Stimulated activated naive CD8-positive, alpha-beta T cell treated with anti-CD3 and anti-CD28 coated beads, Interleukin-15, Interleukin-2, amounts not matched to agents 100 ng/mL and 50 ng/mL, for 24 hours (primary cell): ENCODE data around the gene NFATC3.
"Not testable (repeated sequence)": the region's sequence is repeated elsewhere in the genome, so short reads cannot be mapped to it uniquely, and the experiment has no call there.

Experiments
- H3K27ac Mint-ChIP-seq: one replicate; pipeline ENCODE4 v1.8.0; 2021; ENCODE audit warnings: mild to moderate bottlenecking, mixed read lengths
- H3K27me3 Mint-ChIP-seq: one replicate; pipeline ENCODE4 v1.8.0; 2021; ENCODE audit warnings: mixed read lengths
- H3K36me3 Mint-ChIP-seq: one replicate; pipeline ENCODE4 v1.8.0; 2021; ENCODE audit warnings: low read depth, mixed read lengths
- H3K4me1 Mint-ChIP-seq: one replicate; pipeline ENCODE4 v1.8.0; 2021; ENCODE audit warnings: low read depth, mixed read lengths
- H3K4me3 Mint-ChIP-seq: one replicate; pipeline ENCODE4 v1.8.0; 2021; ENCODE audit warnings: mild to moderate bottlenecking, mixed read lengths
- H3K9me3 Mint-ChIP-seq: one replicate; pipeline ENCODE4 v1.8.0; 2021; ENCODE audit warnings: mixed read lengths

NFATC3 gene

GRCh38 chr16:68113765-68114240 is 28.6 kb downstream of the NFATC3 start:
- H3K27ac Mint-ChIP-seq = peak overlapping the region; percentile 40
- H3K4me3 Mint-ChIP-seq = no peak overlapping the region
- peaks cover 95% of the 10 kb centered on the region for H3K4me1 Mint-ChIP-seq
- peaks cover 10% of the 10 kb centered on the region for H3K9me3 Mint-ChIP-seq
- no peaks in the 10 kb centered on the region for H3K27me3 Mint-ChIP-seq
- H3K36me3 Mint-ChIP-seq = peaks cover 46% of the 10 kb centered on the region

DNA sequence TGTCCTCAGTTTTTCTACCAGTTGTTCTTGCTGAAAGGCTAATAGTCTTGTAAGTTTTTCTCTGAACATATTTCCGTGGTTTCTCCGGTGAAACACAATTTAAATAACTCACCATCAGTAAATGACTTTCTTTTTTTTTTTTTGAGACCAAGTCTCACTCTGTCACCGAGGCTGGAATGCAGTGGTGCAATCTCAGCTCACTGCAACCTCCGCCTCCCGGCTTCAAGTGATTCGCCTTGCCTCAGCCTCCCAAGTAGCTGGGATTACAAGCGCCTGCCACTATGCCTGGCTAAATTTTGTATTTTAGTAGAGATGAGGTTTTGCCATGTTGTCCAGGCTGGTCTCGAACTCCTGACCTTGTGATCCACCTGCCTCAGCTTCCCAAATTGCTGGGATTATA is 29.8 kb downstream of the NFATC3 start:
- not testable (repeated sequence) for H3K27ac Mint-ChIP-seq
- peaks cover 95% of the 10 kb centered on the region for H3K4me1 Mint-ChIP-seq

GRCh38 chr16:68115851-68116250 is 30.7 kb downstream of the NFATC3 start:
- peaks cover 28% of the 10 kb centered on the region for H3K36me3 Mint-ChIP-seq
- H3K4me3 Mint-ChIP-seq = no peak overlapping the region
- peaks cover 4% of the 10 kb centered on the region for H3K9me3 Mint-ChIP-seq
- H3K27me3 Mint-ChIP-seq = no peaks in the 10 kb centered on the region
- peaks cover 98% of the 10 kb centered on the region for H3K4me1 Mint-ChIP-seq
- no peak overlapping the region for H3K27ac Mint-ChIP-seq

More for the DNA sequence above, 29.8 kb downstream of the NFATC3 start:
- H3K27me3 Mint-ChIP-seq, H3K9me3 Mint-ChIP-seq, H3K4me3 Mint-ChIP-seq: not testable (repeated sequence)
- peaks cover 35% of the 10 kb centered on the region for H3K36me3 Mint-ChIP-seq

DNA sequence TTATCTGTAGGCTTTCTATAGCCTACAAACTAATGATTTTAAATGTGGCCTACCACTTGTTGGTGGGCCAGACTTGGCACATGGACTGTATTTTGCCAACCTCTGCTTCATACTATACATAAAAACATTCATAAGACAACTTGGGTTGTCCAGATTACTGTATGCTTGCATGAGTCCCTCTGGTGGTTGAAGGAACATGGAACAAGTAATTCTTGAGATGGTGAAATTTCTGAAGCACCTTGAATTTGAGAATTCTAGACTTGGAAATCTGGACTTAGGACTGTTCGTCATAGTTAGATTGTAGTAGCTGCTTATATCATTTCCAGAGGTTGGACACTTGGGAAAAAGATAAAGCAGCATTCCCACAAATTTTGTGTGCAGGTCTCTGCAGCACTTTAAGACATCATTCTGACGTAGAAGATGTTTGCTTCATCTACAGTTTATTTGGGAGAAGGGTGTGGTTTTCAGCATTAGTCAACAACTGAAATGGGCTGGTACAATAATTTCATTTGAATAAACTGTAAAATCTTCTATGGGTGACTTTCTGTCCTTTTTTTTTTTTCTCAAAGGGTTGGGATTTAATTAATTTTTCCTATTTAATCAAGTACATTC is 31.2 kb downstream of the NFATC3 start:
- no peaks in the 10 kb centered on the region for H3K27me3 Mint-ChIP-seq
- H3K36me3 Mint-ChIP-seq = peaks cover 23% of the 10 kb centered on the region
- H3K9me3 Mint-ChIP-seq = peaks cover 2% of the 10 kb centered on the region
- no peak overlapping the region for H3K27ac Mint-ChIP-seq
- no peak overlapping the region for H3K4me3 Mint-ChIP-seq
- H3K4me1 Mint-ChIP-seq = peaks cover 95% of the 10 kb centered on the region

DNA sequence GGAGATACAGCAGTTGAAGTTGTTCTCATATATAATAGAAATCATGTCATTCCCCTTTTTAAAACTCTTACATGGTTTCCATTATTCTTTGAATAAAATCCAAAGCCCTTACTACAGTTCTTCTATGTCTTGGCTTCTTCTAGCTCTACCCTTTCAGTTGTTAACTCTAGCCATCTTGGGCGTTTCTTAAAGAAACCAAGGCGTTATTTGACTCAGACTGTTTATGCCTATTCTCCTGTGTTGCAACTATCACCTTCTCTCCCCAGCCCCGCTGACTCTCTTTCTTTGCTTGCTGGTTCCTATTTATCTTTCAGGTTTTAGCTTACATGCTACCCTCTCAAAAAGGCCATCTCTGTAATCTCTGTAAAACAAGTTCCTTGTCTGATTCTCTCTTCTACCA is 32.7 kb downstream of the NFATC3 start:
- H3K27me3 Mint-ChIP-seq = no peaks in the 10 kb centered on the region
- peaks cover 95% of the 10 kb centered on the region for H3K4me1 Mint-ChIP-seq
- H3K27ac Mint-ChIP-seq = peak overlapping the region; percentile 1
- peaks cover 24% of the 10 kb centered on the region for H3K36me3 Mint-ChIP-seq
- no peaks in the 10 kb centered on the region for H3K9me3 Mint-ChIP-seq
- H3K4me3 Mint-ChIP-seq = no peak overlapping the region

DNA sequence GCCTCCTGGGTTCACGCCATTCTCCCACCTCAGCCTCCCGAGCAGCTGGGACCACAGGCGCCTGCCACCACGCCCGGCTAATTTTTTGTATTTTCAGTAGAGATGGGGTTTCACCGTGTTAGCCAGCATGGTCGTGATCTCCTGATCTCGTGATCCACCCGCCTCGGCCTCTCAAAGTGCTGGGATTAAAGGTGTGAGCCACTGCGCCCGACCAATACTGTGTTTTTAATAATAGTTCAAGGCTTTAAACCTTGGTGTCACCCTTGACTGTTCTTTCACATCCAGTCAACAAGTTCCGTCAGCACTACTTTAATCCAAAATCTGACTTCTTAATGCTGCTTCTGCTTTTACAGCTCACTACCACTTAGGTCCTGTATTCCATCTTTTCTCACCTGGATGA is 33.8 kb downstream of the NFATC3 start:
- H3K4me1 Mint-ChIP-seq = peaks cover 85% of the 10 kb centered on the region
- peak overlapping the region; percentile 12 for H3K4me3 Mint-ChIP-seq
- H3K36me3 Mint-ChIP-seq = peaks cover 23% of the 10 kb centered on the region
- H3K27me3 Mint-ChIP-seq, H3K9me3 Mint-ChIP-seq: not testable (repeated sequence)
- peak overlapping the region; percentile 43 for H3K27ac Mint-ChIP-seq

GRCh38 chr16:68120496-68120895 is 35.3 kb downstream of the NFATC3 start:
- Mint-ChIP-seq H3K36me3 (peaks cover 23% of the 10 kb centered on the region), H3K4me1 (peaks cover 77% of the 10 kb centered on the region)
- H3K27me3 Mint-ChIP-seq, H3K27ac Mint-ChIP-seq, H3K4me3 Mint-ChIP-seq, H3K9me3 Mint-ChIP-seq: not testable (repeated sequence)

- Mint-ChIP-seq H3K4me3 (no peak overlapping the region), H3K9me3 (no peaks in the 10 kb centered on the region), H3K27me3 (no peaks in the 10 kb centered on the region), H3K36me3 (peaks cover 55% of the 10 kb centered on the region), H3K27ac (no peak overlapping the region), H3K4me1 (peaks cover 65% of the 10 kb centered on the region)
Measured at GRCh38 chr16:68126395-68126794, 41.2 kb downstream of the NFATC3 start.

DNA sequence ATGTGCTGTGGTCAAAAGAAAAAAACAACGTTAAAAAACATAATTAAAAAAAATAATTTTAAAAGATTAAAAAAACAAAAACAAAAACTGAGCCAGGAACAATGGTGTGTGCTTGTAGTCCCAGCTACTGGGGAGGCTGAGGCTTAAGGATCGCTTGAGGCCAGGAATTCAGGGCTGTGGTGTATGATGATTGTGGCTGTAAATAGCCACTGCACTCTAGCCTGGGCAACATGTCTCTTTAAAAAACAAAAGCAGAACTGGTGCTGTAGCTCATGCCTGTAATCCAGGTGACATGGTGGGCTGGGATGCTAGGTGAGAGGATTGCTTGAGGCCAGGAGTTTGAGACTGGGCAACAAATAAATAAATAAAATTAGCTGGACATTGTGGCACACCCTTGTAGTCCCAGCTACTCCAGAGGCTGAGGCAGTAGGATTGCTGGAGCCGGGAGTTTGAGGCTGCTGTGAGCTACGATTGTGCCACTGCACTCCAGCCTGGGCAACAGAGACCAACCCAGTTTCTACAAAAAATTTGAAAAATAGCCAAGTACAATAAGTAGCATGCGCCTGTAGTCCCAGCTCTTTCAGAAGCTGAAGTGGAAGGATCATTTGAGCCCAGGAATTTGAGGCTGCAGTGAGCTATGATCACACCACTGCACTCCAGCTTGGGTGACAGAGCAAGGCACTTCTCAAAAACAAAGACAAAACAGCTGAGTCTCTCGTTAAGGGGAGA is 43.6 kb downstream of the NFATC3 start:
- peaks cover 57% of the 10 kb centered on the region for H3K36me3 Mint-ChIP-seq
- H3K27ac Mint-ChIP-seq = no peak overlapping the region
- peaks cover 68% of the 10 kb centered on the region for H3K4me1 Mint-ChIP-seq
- no peaks in the 10 kb centered on the region for H3K27me3 Mint-ChIP-seq
- no peaks in the 10 kb centered on the region for H3K9me3 Mint-ChIP-seq
- H3K4me3 Mint-ChIP-seq = no peak overlapping the region

DNA sequence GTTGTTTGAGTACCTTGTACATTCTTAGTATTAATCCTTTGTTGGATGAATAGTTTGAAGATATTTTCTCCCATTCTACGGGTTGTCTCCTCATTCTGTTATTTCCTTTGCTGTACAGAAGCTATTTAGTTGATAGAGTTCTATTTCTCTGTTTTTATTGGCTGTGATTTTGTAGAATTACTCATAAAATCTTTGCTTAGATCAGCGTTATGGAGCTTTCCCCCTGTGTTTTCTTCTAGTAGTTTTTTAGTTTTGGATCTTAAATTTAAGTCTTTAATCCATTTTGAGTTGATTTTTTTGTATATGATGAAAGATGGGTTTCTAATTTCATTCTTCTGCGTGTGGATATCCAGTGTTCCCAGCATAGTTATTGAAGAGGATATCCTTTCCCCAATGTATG is 45.4 kb downstream of the NFATC3 start:
- H3K4me3 Mint-ChIP-seq = no peak overlapping the region
- peaks cover 68% of the 10 kb centered on the region for H3K4me1 Mint-ChIP-seq
- H3K27me3 Mint-ChIP-seq = no peaks in the 10 kb centered on the region
- H3K36me3 Mint-ChIP-seq = peaks cover 62% of the 10 kb centered on the region
- peak overlapping the region; percentile 43 for H3K27ac Mint-ChIP-seq
- H3K9me3 Mint-ChIP-seq = no peaks in the 10 kb centered on the region

DNA sequence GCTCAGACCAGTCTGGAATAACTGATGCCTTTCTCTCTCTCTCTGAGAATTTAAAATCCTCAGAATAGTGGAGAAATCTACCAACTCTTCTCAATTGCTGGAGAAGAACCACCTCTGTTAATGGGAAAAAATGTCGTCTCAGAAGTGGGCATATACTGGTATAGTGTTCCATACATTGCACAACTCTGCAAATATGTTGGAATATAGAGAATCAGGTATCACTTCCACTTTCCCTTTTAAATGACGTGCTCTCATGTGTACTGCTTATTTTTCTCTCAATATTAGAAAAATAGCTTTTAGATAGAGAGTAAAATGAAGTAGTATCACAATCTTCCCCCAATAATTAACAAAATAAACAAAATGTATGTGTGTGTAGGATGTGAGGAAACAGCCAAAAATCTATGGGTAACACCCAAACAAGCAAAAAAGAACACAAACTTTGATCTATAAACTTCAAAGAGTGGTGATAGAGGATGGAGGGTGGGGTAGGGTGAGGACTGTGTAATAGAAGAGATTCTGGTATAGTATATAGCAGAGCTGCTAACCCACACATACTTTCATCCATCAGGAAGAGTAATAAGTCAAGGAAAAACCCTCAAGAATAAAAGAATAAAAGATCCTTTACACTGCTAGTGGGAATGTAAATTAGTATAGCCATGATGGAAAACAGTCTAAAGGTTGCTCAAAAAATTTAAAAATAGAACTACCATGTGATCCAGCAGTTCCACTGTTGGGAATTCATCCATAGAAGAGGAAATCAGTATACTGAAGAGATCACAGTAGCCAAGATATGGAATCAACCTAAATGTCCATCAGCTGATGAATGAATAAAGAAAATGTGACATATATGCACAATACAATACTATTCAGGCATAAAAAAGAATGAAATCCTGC is 46.9 kb downstream of the NFATC3 start:
- H3K4me1 Mint-ChIP-seq = peaks cover 65% of the 10 kb centered on the region
- no peaks in the 10 kb centered on the region for H3K27me3 Mint-ChIP-seq
- no peak overlapping the region for H3K4me3 Mint-ChIP-seq
- no peaks in the 10 kb centered on the region for H3K9me3 Mint-ChIP-seq
- H3K27ac Mint-ChIP-seq = peak overlapping the region; percentile 86
- peaks cover 56% of the 10 kb centered on the region for H3K36me3 Mint-ChIP-seq

DNA sequence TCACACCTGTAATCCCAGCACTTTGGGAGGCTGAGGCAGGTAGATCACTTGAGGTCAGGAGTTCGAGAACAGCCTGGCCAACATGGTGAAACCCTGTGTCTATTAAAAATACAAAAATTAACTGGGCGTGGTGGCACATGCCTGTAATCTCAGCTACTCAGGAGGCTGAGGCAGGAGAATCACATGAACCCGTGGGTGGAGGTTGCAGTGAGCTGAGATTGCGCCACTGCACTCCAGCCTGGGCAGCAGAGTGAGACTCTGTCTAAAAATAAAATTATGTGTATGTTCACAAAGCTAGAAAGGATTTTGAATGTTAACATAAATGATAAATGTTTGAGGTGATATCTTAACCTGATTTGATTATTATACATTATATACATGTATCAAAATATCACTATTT is 47.8 kb downstream of the NFATC3 start:
- peaks cover 57% of the 10 kb centered on the region for H3K4me1 Mint-ChIP-seq
- not testable (repeated sequence) for H3K27ac Mint-ChIP-seq, H3K9me3 Mint-ChIP-seq, H3K27me3 Mint-ChIP-seq, H3K4me3 Mint-ChIP-seq
- peaks cover 46% of the 10 kb centered on the region for H3K36me3 Mint-ChIP-seq

DNA sequence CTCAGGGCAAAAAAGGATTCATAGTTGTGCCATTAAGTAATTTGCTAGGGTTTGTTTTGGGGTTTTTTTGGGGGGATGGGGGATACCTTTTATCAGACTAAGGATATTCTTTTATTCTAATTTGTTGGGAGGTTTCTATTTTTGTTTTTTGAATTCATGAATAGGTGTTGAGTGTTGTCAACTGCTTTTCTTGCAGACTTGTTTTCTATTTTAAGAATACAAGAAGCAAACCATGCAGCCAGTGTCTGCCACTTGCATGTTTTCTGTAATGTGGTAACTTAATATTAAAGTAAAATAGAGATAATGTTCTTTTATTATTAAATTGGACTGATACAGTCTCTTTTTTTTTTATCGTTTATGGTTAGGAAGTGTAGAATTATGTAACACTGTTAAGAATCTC is 49.5 kb downstream of the NFATC3 start:
- no peaks in the 10 kb centered on the region for H3K27me3 Mint-ChIP-seq
- H3K36me3 Mint-ChIP-seq = peaks cover 52% of the 10 kb centered on the region
- peaks cover 51% of the 10 kb centered on the region for H3K4me1 Mint-ChIP-seq
- H3K27ac Mint-ChIP-seq = peak overlapping the region; percentile 6
- H3K4me3 Mint-ChIP-seq = no peak overlapping the region
- H3K9me3 Mint-ChIP-seq = no peaks in the 10 kb centered on the region

- no peak overlapping the region for H3K27ac Mint-ChIP-seq
Measured at GRCh38 chr16:68136515-68136914, 51.3 kb downstream of the NFATC3 start.

DNA sequence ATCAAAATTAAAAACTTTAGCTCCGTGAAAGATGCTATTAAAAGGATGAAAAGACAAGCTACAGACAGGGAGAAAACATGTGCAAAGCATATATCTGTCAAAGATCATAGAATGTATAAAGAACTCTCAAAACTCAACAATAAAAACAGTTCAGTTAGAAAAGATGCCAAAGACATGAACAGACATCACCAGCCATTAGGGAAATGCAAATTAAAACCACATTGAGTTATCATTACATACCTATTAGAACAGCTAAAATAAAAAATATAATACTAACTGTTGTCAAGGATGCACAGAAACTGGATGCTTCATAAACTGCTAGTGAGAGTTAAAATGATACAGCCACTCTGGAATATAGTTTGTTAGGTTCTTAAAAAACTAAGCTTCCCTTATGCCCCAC is 58.8 kb downstream of the NFATC3 start:
- Mint-ChIP-seq H3K4me1 (peaks cover 57% of the 10 kb centered on the region), H3K27me3 (no peaks in the 10 kb centered on the region)

More at GRCh38 chr16:68136515-68136914, 51.3 kb downstream of the NFATC3 start:
- no peaks in the 10 kb centered on the region for H3K27me3 Mint-ChIP-seq
- peaks cover 43% of the 10 kb centered on the region for H3K4me1 Mint-ChIP-seq
- no peak overlapping the region for H3K4me3 Mint-ChIP-seq
- H3K9me3 Mint-ChIP-seq = no peaks in the 10 kb centered on the region
- H3K36me3 Mint-ChIP-seq = peaks cover 50% of the 10 kb centered on the region

More for the DNA sequence above, 58.8 kb downstream of the NFATC3 start:
- Mint-ChIP-seq H3K9me3 (no peaks in the 10 kb centered on the region), H3K36me3 (peaks cover 38% of the 10 kb centered on the region), H3K27ac (no peak overlapping the region), H3K4me3 (no peak overlapping the region)
